ENCODE data around the gene CACNG6. TPM values are rescaled to one million over a fixed set of nuclear protein-coding genes. Genes with fewer than 3 reads are reported as not detected.

Gene CACNG6
- total RNA-seq, 2 experiments from 2014 or later, result 1.2 to 4.9 TPM

DNA sequence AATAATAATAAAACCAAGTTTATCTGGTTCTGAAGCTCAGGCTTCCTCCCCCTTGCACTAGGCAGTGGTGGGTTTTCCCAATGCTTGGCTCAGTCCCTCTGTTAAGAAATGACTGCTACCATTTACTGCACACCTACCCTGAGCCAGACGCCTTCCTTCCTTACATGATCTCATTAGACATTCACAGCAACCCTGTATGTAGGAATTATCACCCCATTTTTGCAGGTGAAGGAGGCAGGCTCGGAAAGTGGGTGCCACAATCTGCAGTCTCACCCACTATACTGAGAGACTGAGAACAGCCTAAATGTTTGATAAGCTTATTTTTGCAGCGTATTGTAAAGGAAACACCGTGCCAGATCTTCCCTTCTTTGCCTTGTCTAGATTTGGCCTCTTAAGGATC, 47.0 kb upstream of the CACNG6 start:
- H4K20me1 ChIP-seq (ENCODE audit: insufficient read depth, low read length), result no peaks in the 10 kb centered on the region
- TF ChIP-seq EZH2phosphoT487 (IDR thresholded peaks at IDR 0.05; ENCODE audit: borderline replicate concordance, low read depth, low read length) (no peak), CTCF (conservative IDR thresholded peaks at IDR 0.05; ENCODE audit: low read length) (no peak)
- H3K9me2 ChIP-seq (ENCODE audit: insufficient read depth, low read length), result no peaks in the 10 kb centered on the region
- ChIA-PET CTCF (ENCODE audit: unreplicated experiment) (no interaction called here), POLR2A (no interaction called here)
- intact Hi-C loops (cut with micrococcal nuclease; ENCODE audit: unreplicated experiment), result no loop called here
- no peak overlapping the region for H3K4me2 ChIP-seq (ENCODE audit: low read length)
- H3K36me3 ChIP-seq (ENCODE audit: insufficient read depth, low read length), result no peaks in the 10 kb centered on the region
- BruUV-seq (replicated peaks), result no TSS peak
- H3K4me1 ChIP-seq (ENCODE audit: insufficient read depth, low read length, poor library complexity, severe bottlenecking), result no peaks in the 10 kb centered on the region
- no peak overlapping the region for H3K27ac ChIP-seq (ENCODE audit: low read depth, low read length, poor library complexity, severe bottlenecking)
- no peak overlapping the region for H3K4me3 ChIP-seq (ENCODE audit: low read depth, low read length, poor library complexity, severe bottlenecking)
- DNase-seq (ENCODE audit: low spot score), result no peak
- H2AFZ ChIP-seq (ENCODE audit: low read length), result no peak overlapping the region
- no peaks in the 10 kb centered on the region for H3K9me3 ChIP-seq (ENCODE audit: low read length)
- no peaks in the 10 kb centered on the region for H3K79me2 ChIP-seq (ENCODE audit: insufficient read depth, low read depth, low read length)

GRCh38 chr19:53944933-53945332, 46.5 kb upstream of the CACNG6 start:
- TF ChIP-seq CTCF (conservative IDR thresholded peaks at IDR 0.05; ENCODE audit: low read length) (no peak), EZH2phosphoT487 (IDR thresholded peaks at IDR 0.05; ENCODE audit: borderline replicate concordance, low read depth, low read length) (no peak)
- no peaks in the 10 kb centered on the region for H3K36me3 ChIP-seq (ENCODE audit: insufficient read depth, low read length)
- H3K4me1 ChIP-seq (ENCODE audit: insufficient read depth, low read length, poor library complexity, severe bottlenecking), result no peaks in the 10 kb centered on the region
- ChIA-PET POLR2A (no interaction called here), CTCF (ENCODE audit: unreplicated experiment) (no interaction called here)
- no peak for DNase-seq (ENCODE audit: low spot score)
- H4K20me1 ChIP-seq (ENCODE audit: insufficient read depth, low read length), result no peaks in the 10 kb centered on the region
- intact Hi-C loops (cut with micrococcal nuclease; ENCODE audit: unreplicated experiment), result no loop called here
- no peak overlapping the region for H3K4me3 ChIP-seq (ENCODE audit: low read depth, low read length, poor library complexity, severe bottlenecking)
- no peaks in the 10 kb centered on the region for H3K79me2 ChIP-seq (ENCODE audit: insufficient read depth, low read depth, low read length)
- H3K27ac ChIP-seq (ENCODE audit: low read depth, low read length, poor library complexity, severe bottlenecking), result no peak overlapping the region
- no peak overlapping the region for H3K4me2 ChIP-seq (ENCODE audit: low read length)
- no peaks in the 10 kb centered on the region for H3K9me3 ChIP-seq (ENCODE audit: low read length)
- H3K9me2 ChIP-seq (ENCODE audit: insufficient read depth, low read length), result no peaks in the 10 kb centered on the region
- H2AFZ ChIP-seq (ENCODE audit: low read length), result no peak overlapping the region
- BruUV-seq (replicated peaks), result no TSS peak

- Histone ChIP-seq H4K20me1 (ENCODE audit: insufficient read depth, low read length) (no peaks in the 10 kb centered on the region), H3K4me1 (ENCODE audit: insufficient read depth, low read length, poor library complexity, severe bottlenecking) (no peaks in the 10 kb centered on the region), H2AFZ (ENCODE audit: low read length) (no peak overlapping the region), H3K9me3 (ENCODE audit: low read length) (no peaks in the 10 kb centered on the region), H3K79me2 (ENCODE audit: insufficient read depth, low read depth, low read length) (no peaks in the 10 kb centered on the region), H3K9me2 (ENCODE audit: insufficient read depth, low read length) (no peaks in the 10 kb centered on the region), H3K36me3 (ENCODE audit: insufficient read depth, low read length) (no peaks in the 10 kb centered on the region), H3K4me2 (ENCODE audit: low read length) (no peak overlapping the region), H3K4me3 (ENCODE audit: low read depth, low read length, poor library complexity, severe bottlenecking) (no peak overlapping the region), H3K27ac (ENCODE audit: low read depth, low read length, poor library complexity, severe bottlenecking) (no peak overlapping the region)
- intact Hi-C loops (cut with micrococcal nuclease; ENCODE audit: unreplicated experiment), result no loop called here
- TF ChIP-seq EZH2phosphoT487 (IDR thresholded peaks at IDR 0.05; ENCODE audit: borderline replicate concordance, low read depth, low read length) (no peak), CTCF (conservative IDR thresholded peaks at IDR 0.05; ENCODE audit: low read length) (no peak)
- no peak for DNase-seq (ENCODE audit: low spot score)
- no TSS peak for BruUV-seq (replicated peaks)
- ChIA-PET POLR2A (no interaction called here), CTCF (ENCODE audit: unreplicated experiment) (no interaction called here)
These were observed 46.0 kb upstream of the CACNG6 start for GRCh38 chr19:53945441-53945840.
